AG20443 (cell line): ENCODE data around the gene BIRC6.
"Not testable (repeated sequence)": the region's sequence is repeated elsewhere in the genome, so short reads cannot be mapped to it uniquely, and the experiment has no call there.

Source experiments
- DNase-seq: peaks from one replicate; pipeline ENCODE4 v3.0.0; 2012; ENCODE audit warnings: low spot score, mixed read lengths

The BIRC6 gene, protein sequence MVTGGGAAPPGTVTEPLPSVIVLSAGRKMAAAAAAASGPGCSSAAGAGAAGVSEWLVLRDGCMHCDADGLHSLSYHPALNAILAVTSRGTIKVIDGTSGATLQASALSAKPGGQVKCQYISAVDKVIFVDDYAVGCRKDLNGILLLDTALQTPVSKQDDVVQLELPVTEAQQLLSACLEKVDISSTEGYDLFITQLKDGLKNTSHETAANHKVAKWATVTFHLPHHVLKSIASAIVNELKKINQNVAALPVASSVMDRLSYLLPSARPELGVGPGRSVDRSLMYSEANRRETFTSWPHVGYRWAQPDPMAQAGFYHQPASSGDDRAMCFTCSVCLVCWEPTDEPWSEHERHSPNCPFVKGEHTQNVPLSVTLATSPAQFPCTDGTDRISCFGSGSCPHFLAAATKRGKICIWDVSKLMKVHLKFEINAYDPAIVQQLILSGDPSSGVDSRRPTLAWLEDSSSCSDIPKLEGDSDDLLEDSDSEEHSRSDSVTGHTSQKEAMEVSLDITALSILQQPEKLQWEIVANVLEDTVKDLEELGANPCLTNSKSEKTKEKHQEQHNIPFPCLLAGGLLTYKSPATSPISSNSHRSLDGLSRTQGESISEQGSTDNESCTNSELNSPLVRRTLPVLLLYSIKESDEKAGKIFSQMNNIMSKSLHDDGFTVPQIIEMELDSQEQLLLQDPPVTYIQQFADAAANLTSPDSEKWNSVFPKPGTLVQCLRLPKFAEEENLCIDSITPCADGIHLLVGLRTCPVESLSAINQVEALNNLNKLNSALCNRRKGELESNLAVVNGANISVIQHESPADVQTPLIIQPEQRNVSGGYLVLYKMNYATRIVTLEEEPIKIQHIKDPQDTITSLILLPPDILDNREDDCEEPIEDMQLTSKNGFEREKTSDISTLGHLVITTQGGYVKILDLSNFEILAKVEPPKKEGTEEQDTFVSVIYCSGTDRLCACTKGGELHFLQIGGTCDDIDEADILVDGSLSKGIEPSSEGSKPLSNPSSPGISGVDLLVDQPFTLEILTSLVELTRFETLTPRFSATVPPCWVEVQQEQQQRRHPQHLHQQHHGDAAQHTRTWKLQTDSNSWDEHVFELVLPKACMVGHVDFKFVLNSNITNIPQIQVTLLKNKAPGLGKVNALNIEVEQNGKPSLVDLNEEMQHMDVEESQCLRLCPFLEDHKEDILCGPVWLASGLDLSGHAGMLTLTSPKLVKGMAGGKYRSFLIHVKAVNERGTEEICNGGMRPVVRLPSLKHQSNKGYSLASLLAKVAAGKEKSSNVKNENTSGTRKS (N-terminal part only)

DNA sequence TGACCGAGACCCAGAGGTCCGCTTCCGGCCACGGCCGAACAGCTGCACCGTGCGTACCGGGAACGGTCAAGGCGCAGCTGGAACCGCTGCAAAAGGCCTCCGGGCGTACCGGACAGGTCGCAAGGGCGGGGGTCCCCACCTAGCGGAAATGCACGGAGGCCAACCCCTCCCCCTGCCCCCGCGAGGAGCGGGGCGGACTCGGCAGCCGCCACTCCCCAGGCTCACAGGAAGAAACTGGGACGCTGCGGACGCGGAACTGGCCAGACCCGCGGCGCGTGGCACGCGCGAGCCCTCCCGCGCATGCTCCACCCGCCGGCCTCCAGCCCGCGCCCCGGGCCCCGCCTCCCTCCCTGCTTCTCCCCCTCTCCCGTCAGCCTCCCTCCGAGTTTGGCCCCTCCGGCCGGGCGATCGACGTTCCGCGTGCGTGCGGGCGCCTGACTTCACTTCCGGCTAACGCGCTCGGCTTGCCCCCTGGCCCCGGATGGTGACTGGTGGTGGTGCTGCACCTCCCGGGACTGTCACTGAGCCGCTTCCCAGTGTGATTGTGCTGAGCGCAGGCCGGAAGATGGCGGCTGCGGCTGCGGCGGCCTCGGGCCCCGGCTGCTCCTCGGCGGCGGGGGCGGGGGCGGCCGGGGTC is at the start of gene BIRC6:
TSS of gene BIRC6 (plus strand) at position 343 of the 637 bp plus-strand sequence. CDS start at position 482, 139 bp downstream.
- peak; percentile 100 for DNase-seq

GRCh38 chr2:32310577-32310976 is 46.2 kb upstream of the BIRC6 start:
- no peak for DNase-seq

DNA sequence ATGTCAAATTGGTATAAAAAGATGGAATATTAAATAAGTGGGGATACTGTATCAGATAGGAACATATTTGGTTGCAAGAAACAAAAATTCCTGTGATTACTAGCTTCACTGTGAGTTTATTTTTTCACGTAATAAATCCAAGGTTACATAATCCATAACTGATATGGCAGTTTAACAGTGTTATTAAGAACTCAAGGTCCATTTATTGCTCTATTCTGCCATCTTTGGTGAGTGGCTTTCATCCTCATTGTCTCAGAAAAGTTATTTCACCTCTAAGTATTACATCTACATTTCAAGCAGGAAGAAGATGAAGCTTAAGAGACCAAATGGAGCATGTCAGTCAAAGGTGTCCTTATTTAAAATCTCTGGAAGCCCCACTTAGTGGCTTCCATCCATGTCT is 41.9 kb upstream of the BIRC6 start:
- DNase-seq: no peak

- DNase-seq: not testable (repeated sequence)
These were observed 28.1 kb upstream of the BIRC6 start for GRCh38 chr2:32328679-32329078.

GRCh38 chr2:32329180-32329980 is 27.4 kb upstream of the BIRC6 start:
- not testable (repeated sequence) for DNase-seq

- DNase-seq: peak; percentile 47
These were observed 26.7 kb upstream of the BIRC6 start for GRCh38 chr2:32330136-32330535.

DNA sequence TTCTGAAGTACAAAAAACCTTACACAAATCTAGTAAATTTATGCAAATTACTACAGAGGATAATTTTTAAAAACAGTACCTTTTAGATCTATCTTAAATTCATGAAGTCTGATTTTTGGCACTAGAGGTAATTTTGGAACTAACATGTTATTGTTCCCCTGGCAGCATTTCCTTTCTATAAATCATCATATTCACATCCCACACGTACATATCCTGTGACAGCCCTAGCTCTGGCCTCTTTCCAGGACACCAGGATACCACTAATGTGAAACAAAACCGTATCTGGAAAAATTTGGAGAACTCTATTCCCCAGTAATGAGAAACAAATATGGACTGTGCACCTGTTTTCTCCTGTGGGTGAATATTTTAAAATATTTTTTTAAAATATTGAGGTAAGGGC is 14.0 kb upstream of the BIRC6 start:
- no peak for DNase-seq

GRCh38 chr2:32350797-32351196 is 6.0 kb upstream of the BIRC6 start:
- DNase-seq: not testable (repeated sequence)

- no peak for DNase-seq
These were observed 695 bp upstream of the BIRC6 start for GRCh38 chr2:32355976-32356680.

- peak; percentile 43 for DNase-seq
These were observed 691 bp downstream of the BIRC6 start for GRCh38 chr2:32357318-32358110.

DNA sequence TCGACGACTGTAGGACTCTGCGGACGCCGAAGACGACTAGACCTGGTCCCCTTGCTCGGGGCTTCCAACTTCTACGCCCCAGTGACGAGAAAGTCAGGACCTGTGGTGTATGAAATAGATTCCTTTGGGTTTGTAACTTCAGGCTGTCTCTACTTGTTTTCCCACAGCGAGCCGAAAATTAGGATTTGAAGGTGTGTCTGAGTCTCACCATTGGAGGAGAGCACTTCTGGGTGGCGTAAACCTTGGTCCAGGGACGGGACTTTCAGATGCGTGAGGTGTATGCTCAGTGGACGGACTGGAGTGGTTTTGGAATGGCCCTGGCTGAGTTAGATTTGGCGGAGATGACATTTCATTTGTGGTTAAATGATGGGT is 1.3 kb downstream of the BIRC6 start:
- DNase-seq: peak; percentile 10

DNA sequence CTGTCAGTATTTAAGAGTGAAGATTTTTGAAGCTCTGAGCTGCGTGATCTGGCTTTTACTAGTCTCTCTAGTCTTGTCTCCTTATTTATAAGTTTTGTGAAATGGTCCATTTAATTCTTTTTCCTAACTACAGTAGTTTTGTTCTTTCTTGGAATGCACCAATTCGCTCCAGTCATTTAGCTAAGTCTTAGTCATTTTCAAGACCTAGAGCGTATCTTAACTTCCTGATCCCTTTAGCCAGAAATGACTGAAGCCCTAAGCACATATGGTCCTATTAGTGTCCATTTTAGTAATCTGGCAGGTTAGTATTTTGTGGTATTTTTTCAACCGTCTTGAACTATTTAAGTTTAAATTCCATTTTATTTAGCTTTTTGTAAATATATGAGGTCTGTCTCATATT is 3.6 kb downstream of the BIRC6 start:
- DNase-seq: no peak

GRCh38 chr2:32362997-32363396 is 6.2 kb downstream of the BIRC6 start:
- not testable (repeated sequence) for DNase-seq

DNA sequence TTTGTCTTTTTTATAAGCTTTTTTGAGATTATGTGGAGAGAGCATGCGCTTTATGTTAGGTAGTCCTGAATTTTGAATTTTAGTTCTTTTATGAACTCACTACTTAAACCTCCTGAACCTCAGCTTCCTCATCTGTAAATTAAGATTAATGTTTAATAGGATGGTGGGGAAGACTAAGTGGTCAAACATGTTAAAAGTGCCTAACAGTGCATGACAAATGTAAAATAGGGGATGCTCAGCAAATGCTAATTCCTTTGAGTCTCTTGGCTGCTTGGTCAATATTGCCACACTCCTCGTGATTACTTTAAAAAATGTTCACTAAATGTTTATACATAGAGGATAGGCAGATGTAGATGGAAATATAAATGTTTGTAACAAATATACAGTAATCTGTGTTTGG is 6.8 kb downstream of the BIRC6 start:
- no peak for DNase-seq

DNA sequence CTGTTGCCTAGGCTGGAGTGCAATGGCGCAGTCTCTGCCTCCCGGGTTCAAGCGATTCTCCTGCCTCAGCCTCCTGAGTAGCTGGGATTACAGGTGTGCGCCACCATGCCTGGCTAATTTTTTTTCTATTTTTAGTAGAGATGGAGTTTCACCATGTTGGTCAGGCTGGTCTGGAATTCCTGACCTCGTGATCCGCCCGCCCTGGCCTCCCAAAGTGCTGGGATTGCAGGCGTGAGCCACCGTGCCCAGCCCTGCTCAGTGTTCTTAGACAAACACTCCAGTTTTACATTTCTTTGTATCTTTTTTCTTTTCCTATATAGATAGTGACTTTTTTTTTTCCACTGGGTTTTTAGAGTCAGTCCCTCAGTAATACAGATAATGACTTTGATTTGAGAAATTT is 7.5 kb downstream of the BIRC6 start:
- DNase-seq: not testable (repeated sequence)

DNA sequence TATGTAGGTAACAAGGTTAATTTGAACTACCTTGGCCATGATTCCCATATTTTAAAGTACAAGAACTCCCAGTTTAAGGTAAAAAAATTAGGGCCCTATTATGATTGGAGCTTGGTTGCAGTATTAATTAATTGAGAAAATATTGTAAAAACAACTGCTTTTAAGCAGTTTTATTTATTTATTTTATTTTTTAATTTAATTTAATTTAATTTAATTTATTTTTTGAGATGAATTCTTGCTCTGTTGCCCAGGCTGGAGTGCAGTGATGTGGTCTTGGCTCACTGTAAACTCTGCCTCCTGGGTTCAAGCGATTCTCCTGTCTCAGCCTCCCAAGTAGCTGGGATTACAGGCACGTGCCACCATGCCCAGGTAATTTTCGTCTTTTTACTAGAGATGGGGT is 8.9 kb downstream of the BIRC6 start:
- not testable (repeated sequence) for DNase-seq

DNA sequence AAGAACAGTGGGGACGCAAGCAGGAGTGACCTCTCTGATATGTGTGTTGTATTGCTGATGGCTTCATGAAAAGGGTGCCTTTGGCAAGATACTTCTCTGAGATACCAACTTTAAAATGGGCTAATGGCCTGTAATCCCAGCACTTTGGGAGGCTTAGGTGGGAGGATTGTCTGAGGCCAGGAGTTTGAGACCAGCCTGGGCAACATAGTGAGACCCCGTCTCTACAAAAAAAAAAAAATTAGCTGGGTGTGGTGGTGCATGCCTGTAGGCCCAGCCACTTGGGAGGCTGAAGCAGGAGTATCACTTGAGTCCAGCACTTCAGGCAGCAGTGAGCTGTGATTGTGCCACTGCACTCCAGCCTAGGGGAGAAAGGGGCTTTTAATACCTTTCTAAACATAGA is 9.8 kb downstream of the BIRC6 start:
- DNase-seq: no peak

- DNase-seq: no peak
These were observed 12.4 kb downstream of the BIRC6 start for GRCh38 chr2:32369222-32369621.

DNA sequence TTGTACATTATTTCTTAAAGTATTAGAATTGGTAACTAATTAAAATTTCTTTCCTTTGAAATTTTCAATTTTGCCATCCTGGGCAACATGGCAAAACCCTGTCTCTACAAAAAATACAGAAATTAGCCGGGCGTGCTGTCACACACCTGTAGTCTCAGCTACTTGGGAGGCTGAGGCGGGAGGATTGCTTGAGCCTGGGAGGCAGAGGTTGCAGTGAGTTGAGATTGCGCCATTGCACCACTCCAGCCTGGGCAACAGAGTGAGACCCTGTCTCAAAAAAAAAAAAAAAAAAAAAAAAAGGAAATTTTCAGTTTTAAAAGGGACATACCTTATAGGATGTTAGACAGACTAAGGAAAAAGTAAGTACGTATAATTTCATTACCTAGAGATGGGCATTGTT is 14.1 kb downstream of the BIRC6 start:
- not testable (repeated sequence) for DNase-seq
